Stimulated activated CD8-positive, alpha-beta memory T cell treated with anti-CD3 and anti-CD28 coated beads, Interleukin-7, amount 100 ng/mL, for 48 hours (primary cell): ENCODE measurements around the gene CDC7.

Experiments used
- DNase-seq, 2 donors: peaks; one replicate each; pipeline ENCODE4 v3.0.0-alpha.2; 2020; ENCODE audit warnings: low read depth in 1 of 2; ENCODE audit errors: extremely low read depth in 1 of 2

CDC7 gene

GRCh38 chr1:91546876-91547275, 46.2 kb downstream of the CDC7 start:
- DNase-seq = no peak

- no peak for DNase-seq
Measured at GRCh38 chr1:91548376-91549040, 47.9 kb downstream of the CDC7 start.

- DNase-seq = no peak
Measured at GRCh38 chr1:91549041-91549735, 48.5 kb downstream of the CDC7 start.

GRCh38 chr1:91550961-91551360, 50.3 kb downstream of the CDC7 start:
- DNase-seq = no peak

- no peak for DNase-seq
Measured at GRCh38 chr1:91552091-91552490, 51.4 kb downstream of the CDC7 start.

GRCh38 chr1:91552596-91552995, 51.9 kb downstream of the CDC7 start:
- no peak for DNase-seq

GRCh38 chr1:91553177-91553591, 52.5 kb downstream of the CDC7 start:
- no peak for DNase-seq

- no peak for DNase-seq
Measured at GRCh38 chr1:91555074-91555730, 54.6 kb downstream of the CDC7 start.

GRCh38 chr1:91555821-91556531, 55.3 kb downstream of the CDC7 start:
- DNase-seq = peak in 1 of 2 donors; percentile 63

GRCh38 chr1:91556556-91556955, 55.9 kb downstream of the CDC7 start:
- no peak for DNase-seq

GRCh38 chr1:91557039-91557690, 56.5 kb downstream of the CDC7 start:
- DNase-seq = no peak

GRCh38 chr1:91557826-91558225, 57.2 kb downstream of the CDC7 start:
- DNase-seq = no peak

- DNase-seq = no peak
Measured at GRCh38 chr1:91559046-91559750, 58.5 kb downstream of the CDC7 start.

GRCh38 chr1:91559838-91560565, 59.4 kb downstream of the CDC7 start:
- no peak for DNase-seq

GRCh38 chr1:91564888-91565701, 64.4 kb downstream of the CDC7 start:
- DNase-seq = no peak

- DNase-seq = no peak
Measured at GRCh38 chr1:91567583-91567982, 66.9 kb downstream of the CDC7 start.

- no peak for DNase-seq
Measured at GRCh38 chr1:91568261-91568660, 67.6 kb downstream of the CDC7 start.

- DNase-seq = no peak
Measured at GRCh38 chr1:91569411-91570119, 68.9 kb downstream of the CDC7 start.
